ENCODE data around the gene DUS3L. TPM values are rescaled to one million over a fixed set of nuclear protein-coding genes. Genes with fewer than 3 reads are reported as not detected.

Gene DUS3L
- total RNA-seq, 1 donor from 2014 or later: 89.8 TPM

DNA sequence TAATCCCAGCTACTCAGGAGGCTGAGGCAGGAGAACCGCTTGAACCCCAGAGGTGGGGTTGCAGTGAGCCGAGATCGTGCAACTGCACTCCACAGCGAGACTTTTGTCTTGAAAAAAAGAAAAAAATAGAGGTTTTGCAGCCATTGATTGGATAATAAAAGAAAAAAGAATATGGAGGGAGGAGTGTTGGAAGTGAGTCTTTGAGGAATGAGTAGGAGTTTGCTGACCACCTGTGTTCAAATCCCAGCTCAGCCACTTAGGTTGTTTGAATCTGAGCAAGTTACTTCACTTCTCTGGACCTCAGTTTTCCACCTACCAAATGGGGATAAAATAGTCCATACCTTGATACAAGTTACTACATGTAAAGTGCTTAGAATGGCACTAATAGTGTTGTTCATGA, 20.2 kb upstream of the DUS3L start:
- Mint-ChIP-seq H3K27me3 (peaks cover 15% of the 10 kb centered on the region), H3K9me3 (no peaks in the 10 kb centered on the region), H3K27ac (no peak overlapping the region), H3K36me3 (ENCODE audit: low read depth) (no peaks in the 10 kb centered on the region), H3K4me1 (no peaks in the 10 kb centered on the region), H3K4me3 (no peak overlapping the region)
- intact Hi-C loops (cut with micrococcal nuclease): no loop called here
- no peak for DNase-seq

GRCh38 chr19:5809469-5809868, 18.5 kb upstream of the DUS3L start:
- no peak overlapping the region for H3K4me3 Mint-ChIP-seq
- intact Hi-C loops (cut with micrococcal nuclease): no loop called here
- peaks cover 21% of the 10 kb centered on the region for H3K27me3 Mint-ChIP-seq
- DNase-seq: no peak
- H3K4me1 Mint-ChIP-seq: peaks cover 2% of the 10 kb centered on the region
- H3K36me3 Mint-ChIP-seq (ENCODE audit: low read depth): no peaks in the 10 kb centered on the region
- no peak overlapping the region for H3K27ac Mint-ChIP-seq
- H3K9me3 Mint-ChIP-seq: no peaks in the 10 kb centered on the region

DNA sequence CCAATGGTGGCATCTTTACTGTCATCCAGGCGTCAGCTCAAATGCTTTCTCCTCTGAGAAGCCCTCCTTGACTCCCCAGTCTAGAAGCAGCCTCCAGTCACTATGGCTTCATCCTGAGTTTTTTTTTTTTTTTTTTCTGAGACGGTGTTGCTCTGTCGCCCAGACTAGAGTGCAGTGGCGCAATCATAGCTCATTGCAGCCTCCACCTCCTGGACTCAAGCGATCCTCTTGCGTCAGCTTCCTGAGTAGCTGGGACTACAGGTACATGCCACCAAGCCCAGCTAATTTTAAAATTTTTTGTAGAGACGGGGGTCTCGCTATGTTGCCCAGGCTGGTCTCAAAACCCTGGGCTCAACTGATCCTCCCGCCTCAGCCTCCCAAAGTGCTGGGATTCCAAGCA, 18.1 kb upstream of the DUS3L start:
- peaks cover 25% of the 10 kb centered on the region for H3K27me3 Mint-ChIP-seq
- intact Hi-C loops (cut with micrococcal nuclease): no loop called here
- H3K36me3 Mint-ChIP-seq (ENCODE audit: low read depth): no peaks in the 10 kb centered on the region
- DNase-seq: no peak
- H3K4me3 Mint-ChIP-seq: no peak overlapping the region
- no peaks in the 10 kb centered on the region for H3K9me3 Mint-ChIP-seq
- no peak overlapping the region for H3K27ac Mint-ChIP-seq
- peaks cover 6% of the 10 kb centered on the region for H3K4me1 Mint-ChIP-seq

- peak; percentile 53 for DNase-seq
- Mint-ChIP-seq H3K4me1 (peaks cover 9% of the 10 kb centered on the region), H3K36me3 (ENCODE audit: low read depth) (no peaks in the 10 kb centered on the region), H3K27ac (no peak overlapping the region), H3K9me3 (no peaks in the 10 kb centered on the region), H3K27me3 (peaks cover 26% of the 10 kb centered on the region), H3K4me3 (no peak overlapping the region)
- intact Hi-C loops (cut with micrococcal nuclease): no loop called here
Measured at GRCh38 chr19:5808120-5808816, 17.3 kb upstream of the DUS3L start.

- peak; percentile 57 for DNase-seq
- peaks cover 14% of the 10 kb centered on the region for H3K4me1 Mint-ChIP-seq
- H3K9me3 Mint-ChIP-seq: no peaks in the 10 kb centered on the region
- peaks cover 32% of the 10 kb centered on the region for H3K27me3 Mint-ChIP-seq
- intact Hi-C loops (cut with micrococcal nuclease): no loop called here
- no peak overlapping the region for H3K4me3 Mint-ChIP-seq
- H3K27ac Mint-ChIP-seq: no peak overlapping the region
- H3K36me3 Mint-ChIP-seq (ENCODE audit: low read depth): no peaks in the 10 kb centered on the region
Measured at GRCh38 chr19:5806905-5807304, 15.9 kb upstream of the DUS3L start.

DNA sequence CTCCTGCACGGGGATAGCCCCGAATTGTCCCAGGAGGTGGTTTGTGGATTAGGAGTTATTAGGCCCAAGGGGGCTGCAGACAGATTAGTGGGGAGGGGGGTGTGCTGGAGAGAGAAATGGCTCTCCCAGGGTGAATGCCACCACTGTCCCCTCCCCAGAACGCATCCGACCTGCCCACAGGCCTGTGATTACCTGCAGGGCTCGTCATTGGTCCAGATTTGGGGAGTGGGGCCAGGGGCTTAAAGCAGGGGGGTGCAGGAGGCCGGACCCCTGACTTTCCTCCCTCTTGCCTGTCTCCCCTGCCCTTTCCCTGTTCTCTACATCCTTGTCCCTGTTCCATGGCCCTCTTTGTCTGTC, 15.1 kb upstream of the DUS3L start:
- no peak overlapping the region for H3K27ac Mint-ChIP-seq
- H3K36me3 Mint-ChIP-seq (ENCODE audit: low read depth): no peaks in the 10 kb centered on the region
- intact Hi-C loops (cut with micrococcal nuclease): no loop called here
- no peaks in the 10 kb centered on the region for H3K9me3 Mint-ChIP-seq
- no peak for DNase-seq
- peaks cover 16% of the 10 kb centered on the region for H3K4me1 Mint-ChIP-seq
- H3K27me3 Mint-ChIP-seq: peaks cover 36% of the 10 kb centered on the region
- H3K4me3 Mint-ChIP-seq: no peak overlapping the region

DNA sequence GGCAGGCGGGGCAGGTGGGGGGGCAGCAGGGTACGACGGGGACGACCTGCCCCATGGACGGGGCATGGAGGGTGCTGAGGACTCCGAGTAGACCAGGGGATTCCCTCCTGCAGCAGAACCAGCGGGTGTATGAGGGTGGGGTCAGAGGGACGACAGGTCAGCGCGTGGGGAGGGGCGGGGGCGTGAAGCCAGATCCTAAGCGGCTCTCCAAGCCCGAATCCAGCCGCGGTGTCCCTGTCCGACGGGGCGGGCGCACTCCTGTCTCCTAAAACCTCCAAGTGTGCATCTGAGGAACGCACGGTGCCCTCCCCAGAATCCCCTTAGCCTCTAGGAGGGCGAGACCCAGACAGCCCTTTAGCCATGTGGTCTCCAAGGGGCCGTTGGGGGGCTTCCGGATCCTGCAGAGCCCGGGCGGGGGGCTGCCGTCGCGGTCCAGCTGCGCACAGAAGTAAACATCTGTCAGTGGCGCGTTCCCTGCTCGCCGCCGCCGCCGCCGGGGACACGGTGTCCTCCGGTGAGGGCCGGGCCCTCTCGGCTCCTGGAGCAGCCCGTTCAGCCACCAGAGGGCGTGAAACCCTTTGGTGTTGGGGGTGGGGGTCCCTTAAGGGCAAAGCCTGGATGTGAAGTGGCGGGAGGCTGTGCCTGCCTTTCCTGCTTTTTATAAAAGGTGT, 14.6 kb upstream of the DUS3L start:
- peak; percentile 87 for DNase-seq
- H3K36me3 Mint-ChIP-seq (ENCODE audit: low read depth): no peaks in the 10 kb centered on the region
- intact Hi-C loops (cut with micrococcal nuclease): loop anchor here (2.0 kb wide), 1 partner anchor 23 kb away; no protein-coding TSS in a partner anchor
- H3K4me3 Mint-ChIP-seq: peak overlapping the region; percentile 35
- peaks cover 16% of the 10 kb centered on the region for H3K4me1 Mint-ChIP-seq
- H3K9me3 Mint-ChIP-seq: no peaks in the 10 kb centered on the region
- peaks cover 36% of the 10 kb centered on the region for H3K27me3 Mint-ChIP-seq
- no peak overlapping the region for H3K27ac Mint-ChIP-seq

- intact Hi-C loops (cut with micrococcal nuclease): loop anchor here (1.0 to 5.0 kb wide), 4 partner anchors 13 to 218 kb away; partner anchors contain the start of genes DUS3L and RANBP3
- peaks cover 16% of the 10 kb centered on the region for H3K4me1 Mint-ChIP-seq
- peaks cover 36% of the 10 kb centered on the region for H3K27me3 Mint-ChIP-seq
- no peaks in the 10 kb centered on the region for H3K9me3 Mint-ChIP-seq
- H3K4me3 Mint-ChIP-seq: peak within 1 kb of the TSS; percentile 81
- DNase-seq: peak; percentile 81
- peak within 1 kb of the TSS; percentile 70 for H3K27ac Mint-ChIP-seq
- no peaks in the 10 kb centered on the region for H3K36me3 Mint-ChIP-seq (ENCODE audit: low read depth)
Measured at GRCh38 chr19:5804516-5805461, 13.8 kb upstream of the DUS3L start, which contains the start of gene NRTN. TSS of gene NRTN (plus strand) at chr19:5805067. CDS start at chr19:5824166, 19,099 bp downstream.

- no peaks in the 10 kb centered on the region for H3K36me3 Mint-ChIP-seq (ENCODE audit: low read depth)
- peaks cover 41% of the 10 kb centered on the region for H3K27me3 Mint-ChIP-seq
- H3K9me3 Mint-ChIP-seq: no peaks in the 10 kb centered on the region
- peak; percentile 99 for DNase-seq
- peak overlapping the region; percentile 81 for H3K4me3 Mint-ChIP-seq
- peaks cover 18% of the 10 kb centered on the region for H3K4me1 Mint-ChIP-seq
- intact Hi-C loops (cut with micrococcal nuclease): loop anchor here (1.0 to 5.0 kb wide), 4 partner anchors 13 to 218 kb away; partner anchors contain the start of genes DUS3L and RANBP3
- H3K27ac Mint-ChIP-seq: peak overlapping the region; percentile 70
Measured at GRCh38 chr19:5803752-5804515, 13.0 kb upstream of the DUS3L start.

DNA sequence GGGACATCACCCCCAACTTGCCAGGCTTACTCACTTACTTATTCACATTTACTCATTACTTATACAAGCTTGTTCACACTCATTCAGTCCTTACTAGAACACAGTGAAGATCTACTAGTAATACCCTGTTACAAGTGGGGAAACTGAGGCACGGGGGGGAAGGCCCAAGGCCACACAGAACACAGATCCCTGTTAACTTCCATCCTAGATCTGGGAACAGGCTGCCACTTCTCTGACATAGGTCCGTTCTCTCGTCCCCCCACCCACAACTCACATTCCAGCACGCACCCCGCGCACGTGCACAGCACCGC, 12.4 kb upstream of the DUS3L start:
- no peak for DNase-seq
- Mint-ChIP-seq H3K27ac (no peak overlapping the region), H3K9me3 (no peaks in the 10 kb centered on the region), H3K4me3 (peak overlapping the region; percentile 81), H3K36me3 (ENCODE audit: low read depth) (no peaks in the 10 kb centered on the region), H3K4me1 (peaks cover 18% of the 10 kb centered on the region), H3K27me3 (peaks cover 44% of the 10 kb centered on the region)
- intact Hi-C loops (cut with micrococcal nuclease): loop anchor here (5.0 kb wide), 1 partner anchor 174 kb away; the partner anchor contains the start of gene RANBP3

- H3K4me3 Mint-ChIP-seq: peak overlapping the region; percentile 59
- intact Hi-C loops (cut with micrococcal nuclease): loop anchor here (5.0 kb wide), 1 partner anchor 175 kb away; the partner anchor contains the start of gene RANBP3
- peak overlapping the region; percentile 66 for H3K27ac Mint-ChIP-seq
- no peaks in the 10 kb centered on the region for H3K36me3 Mint-ChIP-seq (ENCODE audit: low read depth)
- peak; percentile 62 for DNase-seq
- H3K4me1 Mint-ChIP-seq: peaks cover 18% of the 10 kb centered on the region
- no peaks in the 10 kb centered on the region for H3K9me3 Mint-ChIP-seq
- peaks cover 39% of the 10 kb centered on the region for H3K27me3 Mint-ChIP-seq
Measured at GRCh38 chr19:5801796-5802619, 11.0 kb upstream of the DUS3L start.

DNA sequence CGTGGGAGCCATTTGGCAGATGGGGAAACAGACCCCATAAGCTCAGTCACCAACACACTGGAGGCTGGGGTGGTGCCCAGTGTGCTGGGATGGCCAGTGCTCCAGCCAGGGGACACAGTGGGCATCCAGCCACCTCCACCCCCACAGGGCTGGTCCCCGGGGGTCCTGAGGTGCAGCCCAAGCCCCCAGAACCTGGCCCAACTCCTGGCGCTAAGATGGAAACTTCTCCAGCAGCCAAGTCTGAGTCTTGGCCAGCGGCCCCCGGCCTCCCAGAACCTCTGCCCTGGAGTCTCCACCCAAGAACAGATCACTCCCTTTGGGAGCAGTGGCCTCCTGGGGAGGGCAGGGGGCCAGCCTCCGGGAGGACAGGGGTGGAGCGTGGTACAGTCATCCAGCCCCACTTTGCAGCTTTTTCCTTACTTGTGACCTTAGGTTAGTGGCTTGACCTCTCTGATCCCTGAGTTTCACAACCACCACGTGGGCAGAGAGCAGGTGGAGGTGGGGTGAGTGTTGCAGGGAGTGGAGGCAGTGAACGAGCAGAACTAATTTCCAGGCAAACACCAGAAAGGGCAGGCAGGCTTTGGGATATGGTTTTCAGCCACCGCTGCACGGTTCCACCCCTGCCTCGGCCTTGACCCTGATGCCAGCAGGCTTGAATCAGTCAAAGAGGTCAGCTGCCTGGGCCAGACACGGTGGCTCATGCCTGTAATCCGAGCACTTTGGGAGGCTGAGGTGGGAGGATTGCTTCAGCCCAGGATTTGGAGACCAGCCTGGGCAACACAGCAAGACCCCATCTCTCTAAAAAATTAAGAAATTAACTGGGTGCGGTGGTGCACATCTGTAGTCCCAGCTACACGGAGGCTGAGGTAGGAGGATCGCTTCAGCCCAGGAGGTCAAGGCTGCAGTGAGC, 9.7 kb upstream of the DUS3L start:
- DNase-seq: peak; percentile 53
- Mint-ChIP-seq H3K27me3 (peaks cover 27% of the 10 kb centered on the region), H3K4me3 (no peak overlapping the region), H3K4me1 (peaks cover 18% of the 10 kb centered on the region), H3K36me3 (ENCODE audit: low read depth) (no peaks in the 10 kb centered on the region), H3K9me3 (no peaks in the 10 kb centered on the region), H3K27ac (no peak overlapping the region)
- intact Hi-C loops (cut with micrococcal nuclease): loop anchor here (5.0 kb wide), 1 partner anchor 177 kb away; the partner anchor contains the start of gene RANBP3

Measured in activated CD4-positive, alpha-beta T cell treated with anti-CD3 and anti-CD28 coated beads, Interleukin-2, amount 10 ng/mL, durations not matched to agents 24 days and 14 days (primary cell).